Neural cell (in vitro differentiated cells): Measurements from ENCODE around the gene TOP1. TPM values are rescaled to one million over a fixed set of nuclear protein-coding genes. Genes with fewer than 3 reads are reported as not detected.

Experiments
- H2AFZ ChIP-seq: fragments of 200-600, 300-800 bp; sonication (generic), shearing (Covaris generic); 2 replicates; pipeline ENCODE4 v1.6.0; 2014; ENCODE audit warnings: low read depth, mild to moderate bottlenecking, antibody characterized with exemption, low read length, moderate library complexity
- H3F3A ChIP-seq: fragments of 200-600 bp; shearing (Covaris generic); 2 replicates; pipeline ENCODE4 v1.6.1; 2016; ENCODE audit warnings: mild to moderate bottlenecking, moderate library complexity, mixed read lengths, antibody characterized with exemption, low read length; ENCODE audit not compliant: insufficient read depth, poor library complexity, severe bottlenecking
- H3K27ac ChIP-seq: fragments of 200-600, 300-800 bp; sonication (generic), shearing (Covaris generic); 2 replicates; pipeline ENCODE4 v1.5.1; 2014; ENCODE audit warnings: mild to moderate bottlenecking, low read length, moderate library complexity
- H3K27me3 ChIP-seq: fragments of 300-800, 200-600 bp; sonication (generic), shearing (Covaris generic); 2 replicates; pipeline ENCODE4 v1.6.0; 2014; ENCODE audit warnings: mild to moderate bottlenecking, low read depth, low read length, moderate library complexity; ENCODE audit not compliant: insufficient read depth
- H3K36me3 ChIP-seq: fragments of 300-800, 200-600 bp; sonication (generic), shearing (Covaris generic); 2 replicates; pipeline ENCODE4 v1.5.1; 2014; ENCODE audit warnings: mild to moderate bottlenecking, antibody characterized with exemption, low read length, moderate library complexity; ENCODE audit not compliant: insufficient read depth
- H3K4me2 ChIP-seq: fragments of 300-800, 200-600 bp; sonication (generic), shearing (Covaris generic); 2 replicates; pipeline ENCODE4 v1.6.0; 2014; ENCODE audit warnings: mild to moderate bottlenecking, low read length
- H3K4me3 ChIP-seq: fragments of 300-800, 200-600 bp; sonication (generic), shearing (Covaris generic); 2 replicates; pipeline ENCODE4 v1.5.1; 2014; ENCODE audit warnings: mild to moderate bottlenecking, low read length, moderate library complexity
- H3K79me2 ChIP-seq: fragments of 200-600 bp; shearing (Covaris generic); replicated peaks from 2 replicates; pipeline ENCODE4 v1.6.0; 2014; ENCODE audit warnings: mild to moderate bottlenecking, low read length, moderate library complexity; ENCODE audit not compliant: insufficient read depth
- H3K9ac ChIP-seq: fragments of 300-800, 200-600 bp; sonication (generic), shearing (Covaris generic); 2 replicates; pipeline ENCODE4 v1.6.1; 2016; ENCODE audit warnings: mild to moderate bottlenecking, low read length, mixed read lengths
- H3K9me2 ChIP-seq: fragments of 200-600 bp; shearing (Covaris generic); 2 replicates; pipeline ENCODE4 v1.6.1; 2016; ENCODE audit warnings: mild to moderate bottlenecking, low read length, mixed read lengths; ENCODE audit not compliant: insufficient read depth
- H3K9me3 ChIP-seq: fragments of 200-600, 300-800 bp; sonication (generic), shearing (Covaris generic); 2 replicates; pipeline ENCODE4 v1.6.1; 2016; ENCODE audit warnings: mild to moderate bottlenecking, mixed run types, low read length, moderate library complexity, mixed read lengths
- H4K20me1 ChIP-seq: fragments of 200-600 bp; shearing (Covaris generic); 2 replicates; pipeline ENCODE4 v1.6.1; 2016; ENCODE audit warnings: mild to moderate bottlenecking, mixed run types; ENCODE audit not compliant: insufficient read depth
- EP300 ChIP-seq: fragments of 450-650 bp; conservative IDR thresholded peaks from 2 replicates; pipeline ENCODE4 v1.6.1; 2014; ENCODE audit warnings: antibody characterized with exemption, mild to moderate bottlenecking, moderate library complexity; ENCODE audit not compliant: poor library complexity, severe bottlenecking
- EZH2 ChIP-seq: fragments of 200-600, 300-800 bp; shearing (Covaris generic), sonication (generic); IDR thresholded peaks from 2 replicates; pipeline ENCODE4 v1.6.1; 2014; ENCODE audit warnings: antibody characterized with exemption, low read length, borderline replicate concordance, mild to moderate bottlenecking; ENCODE audit not compliant: insufficient read depth, poor library complexity, severe bottlenecking
- MXI1 ChIP-seq: fragments of 450-650 bp; conservative IDR thresholded peaks from 2 replicates; pipeline ENCODE4 v1.6.1; 2014; ENCODE audit warnings: antibody characterized with exemption, mild to moderate bottlenecking; ENCODE audit not compliant: poor library complexity, severe bottlenecking
- POLR2AphosphoS5 ChIP-seq: IDR thresholded peaks from 2 replicates; pipeline ENCODE4 v1.6.1; 2012
- RAD21 ChIP-seq: fragments of 450-650 bp; conservative IDR thresholded peaks from 2 replicates; pipeline ENCODE4 v1.6.1; 2014; ENCODE audit warnings: antibody characterized with exemption, mild to moderate bottlenecking, moderate library complexity
- SMC3 ChIP-seq: fragments of 450-650 bp; conservative IDR thresholded peaks from 2 replicates; pipeline ENCODE4 v1.6.1; 2014; ENCODE audit warnings: antibody characterized with exemption, mild to moderate bottlenecking, moderate library complexity; ENCODE audit not compliant: poor library complexity
- TAF1 ChIP-seq: IDR thresholded peaks from 2 replicates; pipeline ENCODE4 v1.6.1; 2012; ENCODE audit warnings: low read depth
- polyA plus RNA-seq: library from polyadenylated mRNA; depleted of rRNA; stranded (reverse); fragments of >200 nt; gene quantifications from 2 replicates; pipeline ENCODE4 v1.2.3, GENCODE V29; 2014
- TF ChIP-seq, protein P1 (sequence below): IDR thresholded peaks from 2 replicates; pipeline ENCODE4 v1.6.1; 2012; ENCODE audit warnings: borderline replicate concordance
- TF ChIP-seq, protein P2 (sequence below): fragments of 450-650 bp; IDR thresholded peaks from 2 replicates; pipeline ENCODE4 v1.5.1; 2014; ENCODE audit warnings: antibody characterized with exemption, mild to moderate bottlenecking, moderate library complexity; ENCODE audit not compliant: poor library complexity, severe bottlenecking

TOP1 gene
- polyA plus RNA-seq, 1 donor from 2014 or later = 33.2 TPM

GRCh38 chr20:41040855-41041254 lies 12.2 kb downstream of the TOP1 start:
- Histone ChIP-seq H3K9ac (no peak overlapping the region), H3K27me3 (no peaks in the 10 kb centered on the region), H3F3A (no peaks in the 10 kb centered on the region), H3K9me3 (no peaks in the 10 kb centered on the region), H3K4me2 (no peak overlapping the region), H3K36me3 (no peaks in the 10 kb centered on the region), H3K79me2 (peaks cover 92% of the 10 kb centered on the region), H3K4me3 (no peak overlapping the region), H3K27ac (no peak overlapping the region), H4K20me1 (peaks cover 18% of the 10 kb centered on the region), H2AFZ (no peak overlapping the region), H3K9me2 (no peaks in the 10 kb centered on the region)
- TF ChIP-seq POLR2AphosphoS5 (no peak), TAF1 (no peak), MXI1 (no peak), EZH2 (no peak), EP300 (no peak), SMC3 (no peak), RAD21 (no peak)
- TF ChIP-seq, protein P1, sequence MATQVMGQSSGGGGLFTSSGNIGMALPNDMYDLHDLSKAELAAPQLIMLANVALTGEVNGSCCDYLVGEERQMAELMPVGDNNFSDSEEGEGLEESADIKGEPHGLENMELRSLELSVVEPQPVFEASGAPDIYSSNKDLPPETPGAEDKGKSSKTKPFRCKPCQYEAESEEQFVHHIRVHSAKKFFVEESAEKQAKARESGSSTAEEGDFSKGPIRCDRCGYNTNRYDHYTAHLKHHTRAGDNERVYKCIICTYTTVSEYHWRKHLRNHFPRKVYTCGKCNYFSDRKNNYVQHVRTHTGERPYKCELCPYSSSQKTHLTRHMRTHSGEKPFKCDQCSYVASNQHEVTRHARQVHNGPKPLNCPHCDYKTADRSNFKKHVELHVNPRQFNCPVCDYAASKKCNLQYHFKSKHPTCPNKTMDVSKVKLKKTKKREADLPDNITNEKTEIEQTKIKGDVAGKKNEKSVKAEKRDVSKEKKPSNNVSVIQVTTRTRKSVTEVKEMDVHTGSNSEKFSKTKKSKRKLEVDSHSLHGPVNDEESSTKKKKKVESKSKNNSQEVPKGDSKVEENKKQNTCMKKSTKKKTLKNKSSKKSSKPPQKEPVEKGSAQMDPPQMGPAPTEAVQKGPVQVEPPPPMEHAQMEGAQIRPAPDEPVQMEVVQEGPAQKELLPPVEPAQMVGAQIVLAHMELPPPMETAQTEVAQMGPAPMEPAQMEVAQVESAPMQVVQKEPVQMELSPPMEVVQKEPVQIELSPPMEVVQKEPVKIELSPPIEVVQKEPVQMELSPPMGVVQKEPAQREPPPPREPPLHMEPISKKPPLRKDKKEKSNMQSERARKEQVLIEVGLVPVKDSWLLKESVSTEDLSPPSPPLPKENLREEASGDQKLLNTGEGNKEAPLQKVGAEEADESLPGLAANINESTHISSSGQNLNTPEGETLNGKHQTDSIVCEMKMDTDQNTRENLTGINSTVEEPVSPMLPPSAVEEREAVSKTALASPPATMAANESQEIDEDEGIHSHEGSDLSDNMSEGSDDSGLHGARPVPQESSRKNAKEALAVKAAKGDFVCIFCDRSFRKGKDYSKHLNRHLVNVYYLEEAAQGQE = no peak
- TF ChIP-seq, protein P2, sequence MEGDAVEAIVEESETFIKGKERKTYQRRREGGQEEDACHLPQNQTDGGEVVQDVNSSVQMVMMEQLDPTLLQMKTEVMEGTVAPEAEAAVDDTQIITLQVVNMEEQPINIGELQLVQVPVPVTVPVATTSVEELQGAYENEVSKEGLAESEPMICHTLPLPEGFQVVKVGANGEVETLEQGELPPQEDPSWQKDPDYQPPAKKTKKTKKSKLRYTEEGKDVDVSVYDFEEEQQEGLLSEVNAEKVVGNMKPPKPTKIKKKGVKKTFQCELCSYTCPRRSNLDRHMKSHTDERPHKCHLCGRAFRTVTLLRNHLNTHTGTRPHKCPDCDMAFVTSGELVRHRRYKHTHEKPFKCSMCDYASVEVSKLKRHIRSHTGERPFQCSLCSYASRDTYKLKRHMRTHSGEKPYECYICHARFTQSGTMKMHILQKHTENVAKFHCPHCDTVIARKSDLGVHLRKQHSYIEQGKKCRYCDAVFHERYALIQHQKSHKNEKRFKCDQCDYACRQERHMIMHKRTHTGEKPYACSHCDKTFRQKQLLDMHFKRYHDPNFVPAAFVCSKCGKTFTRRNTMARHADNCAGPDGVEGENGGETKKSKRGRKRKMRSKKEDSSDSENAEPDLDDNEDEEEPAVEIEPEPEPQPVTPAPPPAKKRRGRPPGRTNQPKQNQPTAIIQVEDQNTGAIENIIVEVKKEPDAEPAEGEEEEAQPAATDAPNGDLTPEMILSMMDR = no peak

DNA sequence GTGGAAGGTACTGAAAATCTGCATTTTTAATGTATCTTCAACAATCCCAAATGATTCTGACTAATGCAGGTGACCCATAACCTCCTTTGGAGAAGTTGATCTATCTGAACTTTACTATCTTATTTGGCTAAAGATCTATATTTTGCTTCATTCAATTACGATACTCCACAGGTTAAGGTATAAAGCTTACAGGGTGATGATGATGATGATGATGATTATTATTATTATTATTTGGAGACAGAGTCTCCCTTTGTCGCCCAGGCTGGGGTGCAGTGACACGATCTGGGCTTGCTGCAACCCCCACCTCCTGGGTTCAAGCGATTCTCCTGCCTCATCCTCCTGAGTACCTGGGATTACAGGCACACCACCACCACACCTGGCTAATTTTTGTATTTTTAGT lies 13.1 kb downstream of the TOP1 start:
- Histone ChIP-seq H2AFZ (no peak overlapping the region), H3F3A (no peaks in the 10 kb centered on the region), H3K9me3 (no peaks in the 10 kb centered on the region), H3K4me3 (no peak overlapping the region), H3K27ac (no peak overlapping the region), H3K4me2 (no peak overlapping the region), H4K20me1 (peaks cover 24% of the 10 kb centered on the region), H3K9me2 (no peaks in the 10 kb centered on the region), H3K9ac (no peak overlapping the region), H3K79me2 (peaks cover 92% of the 10 kb centered on the region), H3K36me3 (no peaks in the 10 kb centered on the region), H3K27me3 (no peaks in the 10 kb centered on the region)
- TF ChIP-seq MXI1 (no peak), TAF1 (no peak), RAD21 (no peak), SMC3 (no peak), POLR2AphosphoS5 (no peak), EP300 (no peak), EZH2 (no peak)
- TF ChIP-seq, protein P1 = no peak
- TF ChIP-seq, protein P2 = no peak
